PFSK-1 (cell line): ENCODE data around the gene NT5C.
A peak's percentile ranks its signal among the peaks of the same experiment; 100 is the strongest.

Experiments used
- FOXP2 ChIP-seq: optimal IDR thresholded peaks from 2 replicates; pipeline ENCODE3; 2011; ENCODE audit warnings: borderline replicate concordance, control low read depth, inconsistent platforms; ENCODE audit not compliant: insufficient read depth; ENCODE audit errors: extremely low read length, extremely low read depth
- POLR2AphosphoS5 ChIP-seq: IDR thresholded peaks from 2 replicates; pipeline ENCODE4 v1.6.1; 2012; ENCODE audit warnings: low read depth, mild to moderate bottlenecking, control low read depth, low read length, moderate library complexity
- REST ChIP-seq, 2 experiments: IDR thresholded peaks; 2 replicates each; pipeline versions ENCODE4 v1.6.1 to v1.8.0; 2011 to 2012; ENCODE audit warnings: low read depth in 2 of 2, low read length in 2 of 2, control low read depth in 1 of 2, inconsistent platforms in 1 of 2, mild to moderate bottlenecking in 1 of 2, moderate library complexity in 1 of 2; ENCODE audit not compliant: insufficient read depth in 1 of 2
- SIN3A ChIP-seq: IDR thresholded peaks from 2 replicates; pipeline ENCODE4 v1.6.1; 2012; ENCODE audit warnings: mild to moderate bottlenecking, low read length, moderate library complexity, borderline replicate concordance; ENCODE audit not compliant: insufficient read depth
- TAF1 ChIP-seq: IDR thresholded peaks from 2 replicates; pipeline ENCODE4 v1.6.1; 2012; ENCODE audit warnings: low read length, control low read depth, borderline replicate concordance; ENCODE audit not compliant: insufficient read depth

The NT5C gene

GRCh38 chr17:75084039-75084660 is 47.4 kb downstream of the NT5C start:
- TF ChIP-seq FOXP2 (peak; percentile 67), POLR2AphosphoS5 (no peak), SIN3A (peak; percentile 94; the same call in 1 of the 2 replicates), REST (IDR thresholded peaks at IDR 0.05; ENCODE audit: insufficient read depth in 1 of 2, low read depth in 2 of 2, low read length in 2 of 2) (peak in 1 of 2 experiments; percentile 70; a peak in 2 of 4 replicates), TAF1 (peak; percentile 41; the same call in 1 of the 2 replicates)

GRCh38 chr17:75082683-75083082 is 48.9 kb downstream of the NT5C start:
- no peak for TF ChIP-seq SIN3A
- TF ChIP-seq POLR2AphosphoS5 = no peak
- no peak for TF ChIP-seq TAF1
- no peak for TF ChIP-seq REST (IDR thresholded peaks at IDR 0.05; ENCODE audit: insufficient read depth in 1 of 2, low read depth in 2 of 2, low read length in 2 of 2)
- no peak for TF ChIP-seq FOXP2

GRCh38 chr17:75081611-75082540 is 49.7 kb downstream of the NT5C start:
- no peak for TF ChIP-seq REST (IDR thresholded peaks at IDR 0.05; ENCODE audit: insufficient read depth in 1 of 2, low read depth in 2 of 2, low read length in 2 of 2)
- no peak for TF ChIP-seq FOXP2
- TF ChIP-seq TAF1 = no peak
